Measurements from ENCODE around the gene PPM1L.

DNA sequence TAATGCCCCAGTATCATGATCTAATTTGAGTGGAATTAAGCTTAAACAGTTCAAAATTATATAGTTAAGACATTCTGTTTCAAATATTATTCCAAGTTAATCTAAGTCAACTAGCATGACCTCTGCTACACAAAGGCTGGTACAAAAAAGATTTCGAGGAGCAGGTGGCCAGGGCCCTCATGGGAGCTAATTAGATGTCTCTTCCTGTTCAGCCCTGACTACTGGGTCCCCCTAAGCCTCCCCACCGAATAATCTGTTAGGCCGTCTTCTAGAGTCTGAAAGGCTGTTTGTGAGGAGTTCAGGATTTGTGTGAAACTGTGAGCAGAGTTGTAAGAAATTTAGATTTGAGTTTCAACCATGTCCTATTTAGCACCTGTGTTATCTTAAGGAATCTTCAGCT lies 75.4 kb downstream of the PPM1L start:
- no peak for TF ChIP-seq CTCF (IDR thresholded peaks at IDR 0.05)
- TF ChIP-seq EZH2 (IDR thresholded peaks at IDR 0.05; ENCODE audit: borderline replicate concordance, insufficient read depth, low read depth, low read length, poor library complexity, severe bottlenecking): no peak

Data from B cell (primary cell).